ENCODE measurements around the gene SLC37A4.

DNA sequence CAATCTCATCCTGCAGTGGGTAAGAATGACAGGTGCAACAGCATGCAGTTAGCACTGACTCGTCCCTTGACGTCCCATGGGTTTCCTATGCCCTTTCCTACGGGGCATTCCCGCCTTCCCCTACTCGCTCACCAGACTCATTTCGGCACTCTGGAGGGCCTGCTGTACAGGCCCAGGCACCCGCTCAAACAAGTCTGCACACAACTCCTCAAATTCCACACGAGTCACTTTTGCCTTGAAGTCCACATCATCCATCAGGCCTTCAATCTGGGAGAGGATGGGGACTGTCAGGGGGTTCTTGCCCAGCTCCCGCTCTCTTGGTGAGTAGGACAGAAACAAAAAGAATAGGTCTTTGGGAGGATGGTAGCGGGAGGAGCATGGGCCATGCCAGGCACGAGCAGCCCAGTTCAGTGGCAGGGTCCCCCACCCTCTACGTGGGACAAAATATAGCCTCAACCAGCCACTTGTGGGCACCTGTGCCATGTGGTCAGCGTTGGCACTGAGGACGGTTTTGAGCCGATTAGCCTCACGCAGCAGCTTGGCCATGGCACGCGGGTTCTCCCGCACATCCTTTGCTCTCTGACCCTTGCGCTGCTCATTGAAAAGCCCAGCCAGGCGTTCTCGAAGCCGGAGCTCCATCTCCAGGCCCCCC is 21.6 kb upstream of the SLC37A4 start:
- TF ChIP-seq, protein P1, sequence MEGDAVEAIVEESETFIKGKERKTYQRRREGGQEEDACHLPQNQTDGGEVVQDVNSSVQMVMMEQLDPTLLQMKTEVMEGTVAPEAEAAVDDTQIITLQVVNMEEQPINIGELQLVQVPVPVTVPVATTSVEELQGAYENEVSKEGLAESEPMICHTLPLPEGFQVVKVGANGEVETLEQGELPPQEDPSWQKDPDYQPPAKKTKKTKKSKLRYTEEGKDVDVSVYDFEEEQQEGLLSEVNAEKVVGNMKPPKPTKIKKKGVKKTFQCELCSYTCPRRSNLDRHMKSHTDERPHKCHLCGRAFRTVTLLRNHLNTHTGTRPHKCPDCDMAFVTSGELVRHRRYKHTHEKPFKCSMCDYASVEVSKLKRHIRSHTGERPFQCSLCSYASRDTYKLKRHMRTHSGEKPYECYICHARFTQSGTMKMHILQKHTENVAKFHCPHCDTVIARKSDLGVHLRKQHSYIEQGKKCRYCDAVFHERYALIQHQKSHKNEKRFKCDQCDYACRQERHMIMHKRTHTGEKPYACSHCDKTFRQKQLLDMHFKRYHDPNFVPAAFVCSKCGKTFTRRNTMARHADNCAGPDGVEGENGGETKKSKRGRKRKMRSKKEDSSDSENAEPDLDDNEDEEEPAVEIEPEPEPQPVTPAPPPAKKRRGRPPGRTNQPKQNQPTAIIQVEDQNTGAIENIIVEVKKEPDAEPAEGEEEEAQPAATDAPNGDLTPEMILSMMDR (IDR thresholded peaks at IDR 0.05 in 8 of 11, conservative IDR thresholded peaks at IDR 0.05 in 3 of 11): no peak
- TF ChIP-seq POLR2A (IDR thresholded peaks at IDR 0.05): no peak
- TF ChIP-seq POLR2AphosphoS5 (IDR thresholded peaks at IDR 0.05): no peak
